Measurements from ENCODE around the gene KLHDC8B. TPM values are rescaled to one million over a fixed set of nuclear protein-coding genes. Genes with fewer than 3 reads are reported as not detected.

KLHDC8B gene
- polyA plus RNA-seq, 1 donor: 85.6 TPM

GRCh38 chr3:49132073-49132436, 39.3 kb upstream of the KLHDC8B start:
- no peak for DNase-seq
- Histone ChIP-seq H3K9me3 (ENCODE audit: control insufficient read depth, low read depth, low read length) (no peaks in the 10 kb centered on the region), H3K36me3 (ENCODE audit: control insufficient read depth, insufficient read depth, low read length) (peaks cover 27% of the 10 kb centered on the region), H3K27me3 (ENCODE audit: control insufficient read depth, insufficient read depth, low read length) (no peaks in the 10 kb centered on the region), H3K4me3 (ENCODE audit: low read length) (peak overlapping the region; percentile 86), H3K4me1 (ENCODE audit: control insufficient read depth, insufficient read depth, low read length) (peaks cover 18% of the 10 kb centered on the region), H3K27ac (ENCODE audit: low read length) (peak overlapping the region; percentile 80)
- WGBS (ENCODE audit: insufficient coverage, low lambda C conversion rate): no CpG with 5 or more reads among the region's 9 CpGs

GRCh38 chr3:49132437-49133225, 38.8 kb upstream of the KLHDC8B start, which contains the start of gene LAMB2:
TSS of gene LAMB2 (minus strand) at chr3:49133050. CDS start at chr3:49132867, 183 bp downstream.
- Histone ChIP-seq H3K36me3 (ENCODE audit: control insufficient read depth, insufficient read depth, low read length) (peaks cover 27% of the 10 kb centered on the region), H3K27ac (ENCODE audit: low read length) (peak within 1 kb of the TSS; percentile 80), H3K4me1 (ENCODE audit: control insufficient read depth, insufficient read depth, low read length) (peaks cover 18% of the 10 kb centered on the region), H3K9me3 (ENCODE audit: control insufficient read depth, low read depth, low read length) (no peaks in the 10 kb centered on the region), H3K27me3 (ENCODE audit: control insufficient read depth, insufficient read depth, low read length) (no peaks in the 10 kb centered on the region), H3K4me3 (ENCODE audit: low read length) (peak within 1 kb of the TSS; percentile 86)
- WGBS (ENCODE audit: insufficient coverage, low lambda C conversion rate): no CpG with 5 or more reads among the region's 28 CpGs
- DNase-seq: peak; percentile 49 to 79

- no CpG with 5 or more reads among the region's 30 CpGs for WGBS (ENCODE audit: insufficient coverage, low lambda C conversion rate)
- peak overlapping the region; percentile 86 for H3K4me3 ChIP-seq (ENCODE audit: low read length)
- no peaks in the 10 kb centered on the region for H3K27me3 ChIP-seq (ENCODE audit: control insufficient read depth, insufficient read depth, low read length)
- H3K4me1 ChIP-seq (ENCODE audit: control insufficient read depth, insufficient read depth, low read length): peaks cover 18% of the 10 kb centered on the region
- peak overlapping the region; percentile 80 for H3K27ac ChIP-seq (ENCODE audit: low read length)
- no peaks in the 10 kb centered on the region for H3K9me3 ChIP-seq (ENCODE audit: control insufficient read depth, low read depth, low read length)
- DNase-seq: peak; percentile 79 to 93
- H3K36me3 ChIP-seq (ENCODE audit: control insufficient read depth, insufficient read depth, low read length): peaks cover 23% of the 10 kb centered on the region
Observed at GRCh38 chr3:49133226-49133951, 38.0 kb upstream of the KLHDC8B start.

GRCh38 chr3:49134471-49135265, 36.7 kb upstream of the KLHDC8B start:
- peaks cover 18% of the 10 kb centered on the region for H3K4me1 ChIP-seq (ENCODE audit: control insufficient read depth, insufficient read depth, low read length)
- DNase-seq: no peak
- H3K9me3 ChIP-seq (ENCODE audit: control insufficient read depth, low read depth, low read length): no peaks in the 10 kb centered on the region
- H3K36me3 ChIP-seq (ENCODE audit: control insufficient read depth, insufficient read depth, low read length): peaks cover 12% of the 10 kb centered on the region
- H3K4me3 ChIP-seq (ENCODE audit: low read length): no peak overlapping the region
- no CpG with 5 or more reads among the region's 3 CpGs for WGBS (ENCODE audit: insufficient coverage, low lambda C conversion rate)
- no peaks in the 10 kb centered on the region for H3K27me3 ChIP-seq (ENCODE audit: control insufficient read depth, insufficient read depth, low read length)
- H3K27ac ChIP-seq (ENCODE audit: low read length): no peak overlapping the region

GRCh38 chr3:49135499-49135898, 35.9 kb upstream of the KLHDC8B start:
- DNase-seq: no peak
- Histone ChIP-seq H3K4me3 (ENCODE audit: low read length) (no peak overlapping the region), H3K27ac (ENCODE audit: low read length) (no peak overlapping the region)

GRCh38 chr3:49140080-49140479, 31.3 kb upstream of the KLHDC8B start:
- no peaks in the 10 kb centered on the region for H3K36me3 ChIP-seq (ENCODE audit: control insufficient read depth, insufficient read depth, low read length)
- WGBS (ENCODE audit: insufficient coverage, low lambda C conversion rate): no CpG with 5 or more reads among the region's 3 CpGs
- H3K27ac ChIP-seq (ENCODE audit: low read length): no peak overlapping the region
- no peak overlapping the region for H3K4me3 ChIP-seq (ENCODE audit: low read length)
- no peak for DNase-seq
- H3K27me3 ChIP-seq (ENCODE audit: control insufficient read depth, insufficient read depth, low read length): no peaks in the 10 kb centered on the region
- H3K4me1 ChIP-seq (ENCODE audit: control insufficient read depth, insufficient read depth, low read length): peaks cover 7% of the 10 kb centered on the region
- peaks cover 3% of the 10 kb centered on the region for H3K9me3 ChIP-seq (ENCODE audit: control insufficient read depth, low read depth, low read length)

More at GRCh38 chr3:49135499-49135898, 35.9 kb upstream of the KLHDC8B start:
- peaks cover 6% of the 10 kb centered on the region for H3K36me3 ChIP-seq (ENCODE audit: control insufficient read depth, insufficient read depth, low read length)
- H3K4me1 ChIP-seq (ENCODE audit: control insufficient read depth, insufficient read depth, low read length): peaks cover 18% of the 10 kb centered on the region
- H3K9me3 ChIP-seq (ENCODE audit: control insufficient read depth, low read depth, low read length): no peaks in the 10 kb centered on the region
- 40% methylated on average over 1 of the region's 4 CpGs for WGBS (ENCODE audit: insufficient coverage, low lambda C conversion rate)
- H3K27me3 ChIP-seq (ENCODE audit: control insufficient read depth, insufficient read depth, low read length): no peaks in the 10 kb centered on the region

- H3K4me1 ChIP-seq (ENCODE audit: control insufficient read depth, insufficient read depth, low read length): no peaks in the 10 kb centered on the region
- H3K36me3 ChIP-seq (ENCODE audit: control insufficient read depth, insufficient read depth, low read length): no peaks in the 10 kb centered on the region
- DNase-seq: no peak
- H3K9me3 ChIP-seq (ENCODE audit: control insufficient read depth, low read depth, low read length): no peaks in the 10 kb centered on the region
- WGBS (ENCODE audit: insufficient coverage, low lambda C conversion rate): 96% methylated on average over 2 of the region's 5 CpGs
- H3K27me3 ChIP-seq (ENCODE audit: control insufficient read depth, insufficient read depth, low read length): no peaks in the 10 kb centered on the region
- no peak overlapping the region for H3K4me3 ChIP-seq (ENCODE audit: low read length)
- H3K27ac ChIP-seq (ENCODE audit: low read length): no peak overlapping the region
Observed at GRCh38 chr3:49148159-49148558, 23.2 kb upstream of the KLHDC8B start.

GRCh38 chr3:49151610-49152009, 19.8 kb upstream of the KLHDC8B start:
- WGBS (ENCODE audit: insufficient coverage, low lambda C conversion rate): no CpG with 5 or more reads among the region's 2 CpGs
- no peaks in the 10 kb centered on the region for H3K36me3 ChIP-seq (ENCODE audit: control insufficient read depth, insufficient read depth, low read length)
- H3K27me3 ChIP-seq (ENCODE audit: control insufficient read depth, insufficient read depth, low read length): no peaks in the 10 kb centered on the region
- no peak overlapping the region for H3K4me3 ChIP-seq (ENCODE audit: low read length)
- H3K27ac ChIP-seq (ENCODE audit: low read length): no peak overlapping the region
- no peak for DNase-seq
- H3K4me1 ChIP-seq (ENCODE audit: control insufficient read depth, insufficient read depth, low read length): no peaks in the 10 kb centered on the region
- no peaks in the 10 kb centered on the region for H3K9me3 ChIP-seq (ENCODE audit: control insufficient read depth, low read depth, low read length)

- no peaks in the 10 kb centered on the region for H3K27me3 ChIP-seq (ENCODE audit: control insufficient read depth, insufficient read depth, low read length)
- H3K27ac ChIP-seq (ENCODE audit: low read length): no peak overlapping the region
- DNase-seq: no peak
- H3K36me3 ChIP-seq (ENCODE audit: control insufficient read depth, insufficient read depth, low read length): no peaks in the 10 kb centered on the region
- H3K4me3 ChIP-seq (ENCODE audit: low read length): no peak overlapping the region
- H3K4me1 ChIP-seq (ENCODE audit: control insufficient read depth, insufficient read depth, low read length): peaks cover 6% of the 10 kb centered on the region
- no peaks in the 10 kb centered on the region for H3K9me3 ChIP-seq (ENCODE audit: control insufficient read depth, low read depth, low read length)
- no CpG with 5 or more reads among the region's 3 CpGs for whole genome bisulfite sequencing (ENCODE audit: insufficient coverage, low lambda C conversion rate)
Observed at GRCh38 chr3:49153349-49153912, 18.0 kb upstream of the KLHDC8B start.

GRCh38 chr3:49157289-49157688, 14.1 kb upstream of the KLHDC8B start:
- Histone ChIP-seq H3K9me3 (ENCODE audit: control insufficient read depth, low read depth, low read length) (no peaks in the 10 kb centered on the region), H3K36me3 (ENCODE audit: control insufficient read depth, insufficient read depth, low read length) (peaks cover 12% of the 10 kb centered on the region), H3K27me3 (ENCODE audit: control insufficient read depth, insufficient read depth, low read length) (no peaks in the 10 kb centered on the region), H3K27ac (ENCODE audit: low read length) (no peak overlapping the region), H3K4me3 (ENCODE audit: low read length) (no peak overlapping the region), H3K4me1 (ENCODE audit: control insufficient read depth, insufficient read depth, low read length) (peaks cover 9% of the 10 kb centered on the region)
- no peak for DNase-seq
- WGBS (ENCODE audit: insufficient coverage, low lambda C conversion rate): 67% methylated on average over 1 of the region's 1 CpG

All from large intestine (tissue), 3 donors.